CMK (cell line): ENCODE data around the gene GPHN.

Source experiments
- DNase-seq: peaks from one replicate; pipeline ENCODE4 v3.0.0-alpha.2; 2010; ENCODE audit warnings: low read depth

Gene GPHN

DNA sequence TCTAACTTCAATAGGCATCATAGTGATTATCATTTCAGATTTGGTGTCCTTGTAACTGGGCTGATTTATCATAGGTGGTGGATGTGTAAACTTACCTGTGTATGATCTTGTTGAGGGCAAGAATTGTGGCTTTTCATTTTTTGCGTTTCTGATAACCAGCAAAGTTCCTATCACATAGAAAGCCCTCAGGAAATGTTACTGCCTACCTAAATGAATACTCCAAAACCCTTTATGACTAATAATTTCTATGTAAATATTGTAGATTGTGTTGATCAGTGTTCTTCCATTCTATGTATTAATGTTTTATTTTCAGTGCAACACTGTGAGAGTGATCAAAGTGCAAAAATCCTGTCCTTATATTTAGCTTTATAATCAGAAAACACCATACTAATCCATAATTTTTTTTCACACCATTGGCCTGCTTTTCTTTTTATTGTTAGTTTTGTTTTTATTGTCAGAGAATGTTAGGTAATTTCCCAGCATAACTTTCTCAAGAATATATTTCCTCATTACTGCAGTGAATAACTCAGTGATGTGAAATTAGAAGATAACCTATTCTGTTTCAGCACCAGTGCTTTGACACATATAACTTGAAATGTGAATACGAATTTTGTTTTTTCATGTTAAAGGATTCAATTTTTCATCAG, 94.1 kb downstream of the GPHN start:
- DNase-seq = no peak

DNA sequence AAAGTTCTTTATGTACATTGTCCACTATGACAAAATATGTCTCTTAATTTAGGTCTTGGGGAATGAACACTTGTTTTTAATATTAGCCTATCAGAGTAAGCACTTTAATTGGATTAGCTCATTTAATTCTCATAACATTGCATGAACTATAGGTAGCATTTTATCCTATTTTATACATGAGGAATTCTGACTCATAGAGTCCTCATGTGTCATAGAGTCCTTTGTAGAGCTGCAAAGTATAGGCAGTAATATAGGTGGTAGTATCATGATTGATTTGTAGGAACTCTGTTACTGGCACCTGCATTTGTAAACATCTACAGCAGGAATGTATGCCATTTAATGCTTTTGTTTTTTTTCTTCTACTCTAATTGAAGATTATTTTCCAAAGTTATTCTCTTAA, 96.0 kb downstream of the GPHN start:
- DNase-seq = no peak

DNA sequence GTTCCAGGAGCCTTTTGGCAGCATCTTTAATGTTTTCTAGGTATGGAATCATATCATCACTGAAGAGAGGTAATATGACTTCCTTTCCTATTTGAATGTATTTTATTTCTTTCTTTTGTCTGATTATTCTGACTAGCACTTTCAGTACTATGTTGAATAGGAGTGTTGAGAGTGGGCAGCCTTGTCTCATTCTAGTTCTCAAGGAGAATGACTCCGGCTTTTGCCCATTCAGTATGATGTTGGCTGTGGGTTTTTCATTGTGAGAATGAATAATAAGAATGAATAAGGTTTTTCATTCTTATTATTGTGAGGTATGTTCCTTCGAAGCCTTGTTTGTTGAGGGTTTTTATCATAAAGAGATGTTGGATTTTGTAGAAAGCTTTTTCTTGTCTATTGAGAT, 98.9 kb downstream of the GPHN start:
- no peak for DNase-seq

DNA sequence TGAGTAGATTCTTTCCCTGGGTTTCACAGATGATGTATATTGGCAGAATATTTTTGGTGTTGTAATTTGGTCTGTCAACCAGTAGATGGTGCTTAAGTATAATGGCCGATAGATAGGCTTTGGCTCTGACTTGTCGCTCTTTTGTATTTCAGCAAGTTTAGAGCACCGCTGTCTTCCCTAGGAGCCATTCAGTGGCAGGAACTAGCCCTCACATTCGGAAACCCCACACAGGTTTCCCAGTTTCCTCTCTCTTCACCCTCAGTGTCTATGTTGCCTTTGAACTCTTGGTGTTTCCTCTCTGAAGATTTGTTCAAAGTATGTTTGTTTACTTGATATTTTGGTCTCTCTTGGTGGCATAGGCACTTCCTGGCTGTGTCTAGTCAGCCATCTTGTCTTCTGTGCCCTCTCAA, 102.2 kb downstream of the GPHN start:
- no peak for DNase-seq

DNA sequence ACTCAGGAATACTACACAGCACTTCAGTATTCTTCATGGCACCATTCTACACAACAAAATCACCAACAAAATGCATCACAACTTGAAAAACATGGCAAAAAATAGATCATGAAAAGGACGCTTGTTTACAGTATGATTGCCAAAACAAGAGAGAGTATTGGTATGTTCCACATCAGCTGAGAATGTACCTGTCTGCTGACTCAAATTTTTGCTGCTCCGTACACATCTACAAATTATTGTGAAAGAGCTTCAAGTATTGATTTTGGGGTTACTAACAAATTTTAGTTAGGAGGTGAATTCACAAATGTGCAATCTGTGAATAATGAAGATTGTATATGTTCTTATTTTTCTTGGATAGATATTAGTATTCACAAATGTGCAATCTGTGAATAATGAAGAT, 105.4 kb downstream of the GPHN start:
- DNase-seq = no peak

DNA sequence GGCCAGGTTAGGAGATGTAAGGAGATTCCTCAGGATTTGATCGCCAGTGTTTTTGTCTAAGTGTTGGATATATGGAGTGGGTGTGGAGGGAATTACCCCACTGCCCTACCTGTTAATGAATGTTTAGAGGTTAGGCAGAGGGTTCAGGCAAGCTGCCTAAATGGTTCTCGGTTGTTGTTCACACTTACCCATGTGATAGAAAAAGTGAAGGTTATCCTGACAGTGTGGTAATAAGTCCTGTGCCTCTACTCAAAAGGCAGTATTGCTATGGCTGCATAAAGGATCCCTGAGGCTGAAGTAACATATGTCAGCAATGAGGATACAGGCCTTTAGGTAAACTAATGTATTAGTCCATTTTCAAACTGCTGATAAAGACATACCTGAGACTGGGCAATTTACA, 112.0 kb downstream of the GPHN start:
- DNase-seq = no peak

DNA sequence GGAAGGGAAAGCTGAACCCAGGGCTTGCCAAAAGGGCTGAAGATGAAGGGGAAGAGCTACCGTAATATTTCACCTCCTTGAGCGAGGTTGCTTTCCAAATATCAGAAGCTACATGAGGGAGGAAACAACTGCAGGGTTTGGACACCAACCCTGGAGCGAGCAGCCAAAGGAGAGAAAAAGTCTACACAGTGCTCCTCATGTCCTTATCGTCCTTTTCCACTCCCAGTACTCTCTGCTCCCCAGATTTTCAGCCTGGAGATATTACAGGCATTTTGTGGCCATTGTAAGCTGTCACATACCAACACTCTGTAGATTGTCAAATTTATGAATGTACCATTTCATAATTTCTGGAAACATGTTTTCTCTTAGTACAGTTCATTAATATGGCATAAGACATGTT, 115.9 kb downstream of the GPHN start:
- no peak for DNase-seq

DNA sequence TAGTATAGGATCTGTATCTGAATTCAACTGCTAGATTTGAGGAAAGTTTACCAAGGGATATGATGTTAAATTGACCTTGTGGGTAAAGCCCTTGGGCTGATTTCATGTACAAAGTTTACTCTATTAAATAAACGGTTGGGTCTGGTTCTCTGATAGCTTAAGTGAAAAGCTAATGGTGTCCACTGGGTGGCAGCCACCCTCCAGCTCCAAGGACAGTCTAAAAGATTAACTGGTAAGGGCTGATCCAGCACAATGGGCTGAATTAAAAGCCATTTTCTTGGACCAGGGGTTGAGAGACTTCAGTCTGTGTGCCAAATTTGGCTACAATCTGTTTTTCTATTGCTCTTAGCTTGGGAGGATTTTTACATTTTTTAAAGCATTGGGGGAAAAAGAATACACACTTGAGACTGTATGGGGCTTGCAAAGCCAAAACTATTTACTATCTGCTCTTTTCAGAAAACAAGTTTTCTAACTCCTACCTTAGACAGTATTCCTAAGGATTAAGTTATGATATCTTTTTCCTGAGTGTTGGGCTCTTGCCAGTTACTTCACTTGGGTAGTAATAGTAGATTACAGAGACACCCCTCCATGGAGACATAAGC, 116.5 kb downstream of the GPHN start:
- DNase-seq = peak; percentile 29

DNA sequence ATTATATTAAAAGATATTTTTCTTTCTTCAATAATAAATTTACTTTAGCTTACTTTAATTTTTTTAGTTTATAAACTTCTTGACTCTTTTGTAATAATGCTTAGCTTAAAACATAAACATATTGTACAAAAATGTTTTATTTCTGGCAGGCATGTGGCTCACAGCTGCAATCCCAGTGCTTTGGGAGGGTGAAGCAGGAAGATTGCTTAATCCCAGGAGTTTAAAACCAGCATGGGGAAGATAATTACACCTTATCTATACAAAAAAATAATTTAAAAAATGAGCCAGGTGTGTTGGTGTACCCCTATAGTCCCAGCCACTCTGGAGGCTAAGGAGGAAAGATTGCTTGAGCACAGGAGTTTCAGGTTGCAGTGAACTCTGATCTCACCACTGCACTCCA, 120.7 kb downstream of the GPHN start:
- no peak for DNase-seq

DNA sequence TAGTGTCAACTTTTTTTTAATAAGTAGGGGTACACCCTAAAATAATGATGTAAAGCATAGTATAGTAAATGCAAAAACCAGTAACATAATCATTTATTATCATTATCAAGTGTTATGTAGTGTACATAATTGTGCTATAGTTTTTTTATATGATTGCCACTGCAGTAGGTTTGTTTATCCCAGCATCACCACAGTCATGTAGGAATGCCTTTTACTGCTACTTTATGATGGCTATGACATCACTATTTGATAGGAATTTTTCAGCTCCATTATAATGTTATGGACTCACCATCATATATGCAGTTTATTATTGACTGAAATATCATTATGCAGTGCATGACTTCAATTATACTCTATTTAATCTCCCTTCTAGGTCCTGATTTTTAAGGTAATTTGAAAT, 121.6 kb downstream of the GPHN start:
- no peak for DNase-seq

DNA sequence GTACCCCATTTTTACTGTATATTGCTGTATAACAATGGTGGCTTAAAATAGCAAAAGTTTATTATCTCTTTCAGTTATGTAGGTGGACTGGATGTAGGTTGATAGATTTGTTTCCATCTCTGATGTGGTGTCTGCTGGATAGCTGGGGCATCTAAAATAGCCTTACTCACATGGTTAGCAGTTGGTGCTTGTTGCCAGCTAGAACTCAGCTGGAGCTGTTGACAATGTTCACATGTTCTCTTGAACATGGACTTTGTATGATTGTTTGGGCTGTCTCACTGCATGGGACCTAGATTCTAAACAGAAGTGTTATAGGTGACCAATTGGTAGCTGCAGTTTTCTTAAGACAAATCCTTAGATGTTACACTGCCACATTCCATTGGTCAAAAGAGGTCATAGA, 126.9 kb downstream of the GPHN start:
- no peak for DNase-seq

DNA sequence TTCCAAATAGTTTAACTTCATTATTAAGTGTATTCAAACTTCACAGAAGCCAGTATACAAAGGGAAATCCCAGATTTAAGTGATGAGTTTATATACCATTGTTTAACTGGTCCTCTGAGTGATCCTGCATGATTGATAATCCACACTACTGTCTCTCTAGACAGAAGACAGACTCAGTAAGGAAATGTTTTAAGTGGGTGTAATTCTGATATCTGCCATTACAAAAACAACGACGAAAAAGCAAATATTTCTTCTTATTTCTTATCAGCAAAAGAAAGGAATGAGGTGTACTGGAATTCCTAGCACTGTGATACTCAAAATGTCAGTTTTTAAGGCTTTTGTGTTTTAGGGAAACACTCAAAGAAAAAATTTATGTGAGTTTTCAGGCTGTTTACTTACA, 127.5 kb downstream of the GPHN start:
- DNase-seq = no peak

DNA sequence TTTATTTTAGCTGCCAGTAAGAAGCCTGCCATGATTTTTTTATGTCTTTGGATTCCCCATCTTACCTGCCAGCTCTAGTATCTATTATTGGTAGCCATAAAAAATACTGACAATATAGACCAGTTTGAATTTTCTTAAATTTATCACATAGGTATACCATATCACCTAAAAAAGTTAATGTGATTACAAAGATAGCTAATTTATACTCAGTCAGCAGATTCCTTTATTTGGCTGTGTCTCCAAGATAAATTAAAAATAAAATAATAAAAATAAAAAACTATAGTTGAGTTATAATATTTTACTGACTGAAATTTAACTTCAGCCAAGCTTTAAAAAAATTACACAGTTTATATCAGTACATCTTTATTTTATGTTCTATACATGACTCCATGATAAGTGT, 128.3 kb downstream of the GPHN start:
- DNase-seq = no peak

DNA sequence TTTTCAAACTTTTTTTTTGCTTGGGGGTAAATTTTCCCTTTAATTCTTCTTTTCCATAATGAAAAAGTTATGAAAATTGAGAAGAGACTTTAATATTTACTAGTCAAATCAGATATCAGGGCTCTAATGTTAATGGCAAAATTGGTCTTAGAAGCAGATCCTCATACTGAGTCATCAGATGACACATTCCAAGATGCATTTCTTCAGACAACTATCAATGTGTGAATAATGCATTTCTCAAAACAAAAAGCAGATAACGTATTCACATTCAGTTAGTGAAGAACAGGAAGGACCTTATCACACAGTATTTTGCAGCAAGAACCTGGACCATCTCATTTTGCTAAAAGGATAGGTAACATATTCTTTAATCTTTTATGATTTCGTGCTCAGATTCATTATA, 130.7 kb downstream of the GPHN start:
- no peak for DNase-seq

DNA sequence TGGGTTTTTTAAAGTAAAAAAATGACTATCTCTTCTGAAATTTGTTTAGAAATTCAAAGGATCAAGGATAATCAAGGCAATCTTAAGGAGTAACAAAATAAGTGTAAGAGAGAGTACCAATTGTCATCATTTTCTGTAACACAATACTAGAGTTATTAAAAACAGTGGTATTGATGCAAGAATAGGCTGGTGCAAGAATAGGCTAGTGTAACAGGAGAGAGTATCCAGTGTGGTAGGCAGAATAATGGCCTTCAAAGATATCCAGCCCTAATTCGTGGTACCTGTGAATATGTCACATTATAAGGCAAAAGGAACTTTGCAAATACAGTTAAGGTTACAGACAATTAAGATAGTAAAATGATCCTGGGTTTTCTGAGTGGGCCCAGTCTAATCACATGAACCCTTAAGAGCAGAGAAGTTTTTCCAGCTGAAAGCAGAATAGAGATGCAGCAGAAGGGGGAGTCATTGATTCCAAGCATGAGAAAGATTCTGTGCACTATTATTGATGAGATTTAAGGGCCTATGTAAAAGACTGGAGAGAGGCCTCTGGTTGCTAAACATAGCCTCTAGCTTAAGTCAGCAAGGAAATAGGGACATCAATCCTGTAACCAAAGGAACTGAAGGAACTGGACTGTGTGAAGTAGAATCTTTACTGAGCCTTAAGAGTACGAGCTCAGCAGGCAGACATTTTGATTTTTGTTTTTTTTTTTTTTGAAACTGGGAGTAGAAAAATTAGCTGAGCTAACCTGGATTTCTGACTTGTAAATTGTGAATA, 134.1 kb downstream of the GPHN start:
- DNase-seq = no peak

DNA sequence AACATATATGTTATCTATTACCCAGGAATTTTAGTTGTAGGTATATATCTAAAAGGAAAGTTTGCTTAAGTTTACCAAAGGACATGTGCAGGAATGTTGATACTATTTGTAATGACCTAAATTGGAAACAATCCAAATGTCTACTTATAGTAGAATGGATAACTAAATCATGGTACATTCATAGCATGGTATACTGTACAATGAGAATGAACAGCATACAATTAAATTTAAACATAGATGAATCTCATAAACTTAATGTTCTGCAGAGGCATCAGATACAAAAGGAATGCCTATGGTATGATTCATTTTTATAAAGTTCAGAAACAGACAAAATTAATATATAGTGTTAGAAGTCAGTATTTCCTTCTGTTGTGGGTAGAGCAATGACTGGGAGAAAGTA, 135.4 kb downstream of the GPHN start:
- DNase-seq = no peak

DNA sequence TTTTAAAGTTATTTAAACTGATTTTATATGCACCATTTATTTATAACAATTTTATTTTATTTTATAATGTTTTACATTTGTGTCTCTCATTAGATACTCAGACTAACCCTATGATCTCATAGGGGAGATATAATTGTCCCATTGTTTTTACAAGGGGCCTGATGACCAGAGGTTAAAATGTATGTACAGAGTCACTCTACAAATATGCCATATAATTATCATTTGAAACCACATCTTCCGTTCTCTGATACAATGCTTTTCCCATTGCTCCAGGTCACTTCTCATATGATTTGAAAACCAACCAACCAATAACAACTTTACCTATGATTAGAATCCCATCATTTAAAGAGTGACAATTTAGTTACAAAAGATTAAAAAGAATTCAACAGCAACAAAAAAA, 137.8 kb downstream of the GPHN start:
- no peak for DNase-seq

DNA sequence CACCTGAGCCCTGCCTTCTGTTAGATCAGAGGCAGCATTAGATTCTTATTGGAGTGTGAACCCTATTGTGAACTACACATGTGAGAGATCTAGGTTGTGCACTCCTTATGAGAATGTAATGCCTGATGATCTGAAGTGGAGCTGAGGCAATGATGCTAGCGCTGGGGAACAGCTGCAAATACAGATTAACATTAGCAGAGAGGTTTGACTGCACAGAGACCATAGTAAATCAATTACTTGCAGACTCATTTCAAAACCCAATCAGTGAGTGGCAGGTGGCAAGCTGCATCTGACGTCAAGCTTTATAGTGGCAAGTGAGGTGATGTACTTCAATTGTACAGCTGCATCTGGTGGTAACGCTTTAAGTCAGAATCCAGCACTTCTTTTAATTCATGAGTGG, 141.6 kb downstream of the GPHN start:
- DNase-seq = no peak

DNA sequence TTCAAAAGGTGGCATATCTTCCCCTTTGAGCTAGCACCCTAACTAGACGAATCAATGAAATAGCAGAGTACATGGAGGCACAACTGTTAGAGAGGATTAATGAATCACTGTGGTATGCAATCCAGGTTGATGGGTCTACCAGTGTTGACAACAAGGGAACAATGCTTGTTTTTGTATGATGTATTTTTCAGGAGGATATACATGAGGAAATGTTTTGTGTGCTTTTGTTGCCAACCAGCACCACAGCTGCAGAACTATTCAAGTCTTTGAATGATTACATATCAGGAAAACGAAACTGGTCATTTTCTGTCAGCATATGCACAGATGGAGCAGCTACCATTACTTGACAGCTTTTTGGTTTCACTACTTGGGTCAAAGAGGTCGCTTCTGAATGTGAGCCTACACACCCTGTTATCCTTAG, 142.6 kb downstream of the GPHN start:
- no peak for DNase-seq

DNA sequence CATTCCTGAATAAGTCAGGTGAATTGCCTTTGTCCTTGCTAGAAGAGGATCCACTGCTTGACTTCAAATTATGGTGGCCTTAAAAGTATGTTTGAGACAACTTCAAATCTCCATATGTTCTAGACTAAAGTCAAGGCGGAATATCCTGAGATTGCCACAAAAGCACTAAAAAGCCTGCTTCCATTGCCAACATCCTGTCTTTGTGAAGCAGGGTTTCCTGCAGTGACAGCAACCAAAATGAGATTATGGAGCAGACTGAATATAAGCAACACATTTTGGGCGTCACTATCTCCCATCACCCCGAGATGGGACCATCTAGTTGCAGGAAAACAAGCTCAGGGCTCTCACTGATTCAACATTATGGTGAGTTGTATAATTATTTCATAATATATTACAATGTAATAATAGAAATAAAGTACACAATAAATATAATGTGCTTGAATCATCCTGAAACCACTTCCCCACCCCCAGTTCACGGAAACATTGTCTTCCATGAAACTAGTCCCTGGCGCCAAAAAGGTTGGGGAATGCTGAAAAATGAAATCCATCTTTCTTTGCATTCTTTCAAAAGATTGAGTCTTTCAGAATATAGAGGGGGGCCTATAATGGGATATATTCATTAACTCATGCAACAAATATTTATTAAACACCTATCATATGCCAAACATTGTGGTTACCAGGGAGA, 143.7 kb downstream of the GPHN start:
- no peak for DNase-seq

DNA sequence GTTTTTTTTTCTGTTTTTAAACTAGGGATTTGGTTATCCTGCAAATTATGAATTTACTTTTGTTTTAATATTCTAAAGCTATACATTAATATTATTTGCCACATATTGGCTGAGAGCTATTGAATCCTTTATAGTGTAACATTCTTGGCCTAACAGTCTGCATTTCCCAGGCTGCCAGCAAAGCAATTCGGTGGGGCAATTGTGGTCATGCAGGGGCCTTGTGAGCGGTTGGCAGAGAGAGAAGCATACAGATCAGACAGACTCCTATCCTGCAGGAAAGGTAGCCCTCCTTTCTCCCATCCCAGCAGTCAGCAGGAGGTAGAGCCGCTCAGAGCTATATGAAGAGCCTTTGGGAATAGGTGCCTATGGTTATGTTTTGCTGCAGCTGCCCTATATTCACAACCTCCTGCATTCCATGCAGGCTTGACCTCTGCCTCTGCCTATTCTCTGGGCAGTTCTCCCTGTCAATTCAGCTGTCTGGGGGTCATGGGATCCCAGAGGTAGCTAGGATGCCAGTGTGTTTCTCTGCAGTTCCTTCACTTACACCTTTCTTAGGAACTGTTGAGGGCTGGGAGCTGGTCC, 144.7 kb downstream of the GPHN start:
- DNase-seq = no peak

DNA sequence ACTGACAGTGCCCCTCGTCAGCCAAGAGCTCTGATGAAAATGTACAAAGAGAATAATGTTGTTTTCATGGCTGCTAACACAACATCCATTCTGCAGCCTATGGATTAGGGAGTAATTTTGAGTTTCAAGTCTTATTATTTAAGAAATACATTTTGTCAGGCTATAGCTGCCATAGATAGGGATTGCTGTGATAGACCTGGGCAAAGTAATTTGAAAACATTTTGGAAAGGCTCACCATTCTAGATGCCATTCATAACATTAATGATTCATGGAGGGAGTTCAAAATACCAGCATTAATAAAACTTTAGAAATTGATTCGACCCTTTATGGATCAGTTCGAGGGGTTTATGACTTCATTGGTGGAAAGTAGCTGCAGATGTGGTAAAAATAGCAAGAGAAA, 149.8 kb downstream of the GPHN start:
- DNase-seq = no peak

DNA sequence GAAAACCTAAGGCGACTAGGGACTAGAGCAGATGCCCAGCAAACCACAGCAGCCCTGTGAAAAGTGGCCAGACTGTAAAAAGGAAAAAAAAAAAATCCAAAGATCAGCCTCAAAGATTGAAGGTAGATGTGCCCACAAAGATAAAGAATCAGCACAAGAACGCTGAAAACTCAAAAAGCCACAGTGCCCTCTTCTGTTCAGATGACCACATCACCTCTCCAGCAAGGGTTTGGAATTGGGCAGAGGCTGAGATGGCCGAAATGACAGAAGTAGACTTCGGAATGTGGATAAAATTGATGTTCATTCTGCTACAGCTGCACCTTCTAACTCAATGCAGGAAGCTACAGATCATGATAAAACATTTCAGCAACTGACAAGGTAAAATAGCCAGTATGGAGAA, 154.4 kb downstream of the GPHN start:
- DNase-seq = no peak
